Measurements from ENCODE around the gene SPOCK1.

GRCh38 chr5:137402436-137403187, 96.5 kb downstream of the SPOCK1 start:
- TF ChIP-seq EZH2 (IDR thresholded peaks at IDR 0.05; ENCODE audit: low read depth, unreplicated experiment), result no peak
- TF ChIP-seq, protein P1, sequence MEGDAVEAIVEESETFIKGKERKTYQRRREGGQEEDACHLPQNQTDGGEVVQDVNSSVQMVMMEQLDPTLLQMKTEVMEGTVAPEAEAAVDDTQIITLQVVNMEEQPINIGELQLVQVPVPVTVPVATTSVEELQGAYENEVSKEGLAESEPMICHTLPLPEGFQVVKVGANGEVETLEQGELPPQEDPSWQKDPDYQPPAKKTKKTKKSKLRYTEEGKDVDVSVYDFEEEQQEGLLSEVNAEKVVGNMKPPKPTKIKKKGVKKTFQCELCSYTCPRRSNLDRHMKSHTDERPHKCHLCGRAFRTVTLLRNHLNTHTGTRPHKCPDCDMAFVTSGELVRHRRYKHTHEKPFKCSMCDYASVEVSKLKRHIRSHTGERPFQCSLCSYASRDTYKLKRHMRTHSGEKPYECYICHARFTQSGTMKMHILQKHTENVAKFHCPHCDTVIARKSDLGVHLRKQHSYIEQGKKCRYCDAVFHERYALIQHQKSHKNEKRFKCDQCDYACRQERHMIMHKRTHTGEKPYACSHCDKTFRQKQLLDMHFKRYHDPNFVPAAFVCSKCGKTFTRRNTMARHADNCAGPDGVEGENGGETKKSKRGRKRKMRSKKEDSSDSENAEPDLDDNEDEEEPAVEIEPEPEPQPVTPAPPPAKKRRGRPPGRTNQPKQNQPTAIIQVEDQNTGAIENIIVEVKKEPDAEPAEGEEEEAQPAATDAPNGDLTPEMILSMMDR (conservative IDR thresholded peaks at IDR 0.05; ENCODE audit: low read depth in 2 of 2), result no peak

Data from GM23338 (cell line).